ENCODE measurements around the gene OR6J1. TPM values are rescaled to one million over a fixed set of nuclear protein-coding genes. Genes with fewer than 3 reads are reported as not detected.

OR6J1 gene
- total and polyA plus RNA-seq, 9 donors, result 0.05 TPM; not detected in 8

GRCh38 chr14:22660654-22661053 is 16.5 kb upstream of the OR6J1 start:
- H3K27me3 ChIP-seq, result no peaks in the 10 kb centered on the region
- H3K4me1 ChIP-seq (ENCODE audit: insufficient read depth), result no peaks in the 10 kb centered on the region
- TF ChIP-seq POLR2A (IDR thresholded peaks at IDR 0.05) (no peak), CTCF (IDR thresholded peaks at IDR 0.05) (no peak), EP300 (IDR thresholded peaks at IDR 0.05) (no peak)
- 93 to 95% (median 93%) methylated on average over 4 of the region's 4 CpGs for WGBS, 3 donors
- H3K4me3 ChIP-seq, result no peak overlapping the region
- intact Hi-C loops (cut with DNase I), result no loop called here
- no peak for DNase-seq
- no peaks in the 10 kb centered on the region for H3K9me3 ChIP-seq
- no peak overlapping the region for H3K27ac ChIP-seq
- no peaks in the 10 kb centered on the region for H3K36me3 ChIP-seq

GRCh38 chr14:22658946-22659345 is 14.8 kb upstream of the OR6J1 start:
- no peaks in the 10 kb centered on the region for H3K4me1 ChIP-seq (ENCODE audit: insufficient read depth)
- intact Hi-C loops (cut with DNase I), result loop anchor here in 1 of 4 donors (10.0 kb wide), 1 partner anchor 104 kb away; no protein-coding TSS in a partner anchor
- H3K4me3 ChIP-seq, result no peak overlapping the region
- no peak for DNase-seq
- no peaks in the 10 kb centered on the region for H3K36me3 ChIP-seq
- TF ChIP-seq POLR2A (IDR thresholded peaks at IDR 0.05) (no peak), EP300 (IDR thresholded peaks at IDR 0.05) (no peak), CTCF (IDR thresholded peaks at IDR 0.05) (no peak)
- no peaks in the 10 kb centered on the region for H3K9me3 ChIP-seq
- no peaks in the 10 kb centered on the region for H3K27me3 ChIP-seq
- 45 to 53% (median 47%) methylated on average over 1 of the region's 1 CpG for WGBS, 3 donors
- H3K27ac ChIP-seq, result no peak overlapping the region

GRCh38 chr14:22657861-22658260 is 13.7 kb upstream of the OR6J1 start:
- Histone ChIP-seq H3K27me3 (no peaks in the 10 kb centered on the region), H3K36me3 (no peaks in the 10 kb centered on the region), H3K4me1 (ENCODE audit: insufficient read depth) (no peaks in the 10 kb centered on the region), H3K4me3 (no peak overlapping the region), H3K27ac (no peak overlapping the region), H3K9me3 (no peaks in the 10 kb centered on the region)
- intact Hi-C loops (cut with DNase I), result loop anchor here in 1 of 4 donors (10.0 kb wide), 1 partner anchor 103 kb away; no protein-coding TSS in a partner anchor
- TF ChIP-seq EP300 (IDR thresholded peaks at IDR 0.05), result no peak
- no peak for TF ChIP-seq POLR2A (IDR thresholded peaks at IDR 0.05)
- TF ChIP-seq CTCF (IDR thresholded peaks at IDR 0.05), result no peak
- DNase-seq, result no peak
- WGBS, 3 donors, result 90 to 97% (median 94%) methylated on average over 1 of the region's 1 CpG

GRCh38 chr14:22656945-22657731 is 13.0 kb upstream of the OR6J1 start:
- Histone ChIP-seq H3K27ac (no peak overlapping the region), H3K4me1 (ENCODE audit: insufficient read depth) (no peaks in the 10 kb centered on the region), H3K4me3 (no peak overlapping the region), H3K27me3 (no peaks in the 10 kb centered on the region), H3K9me3 (no peaks in the 10 kb centered on the region), H3K36me3 (no peaks in the 10 kb centered on the region)
- 17 to 28% (median 25%) methylated on average over 8 of the region's 8 CpGs for WGBS, 3 donors
- DNase-seq, result no peak
- intact Hi-C loops (cut with DNase I), result loop anchor here in 1 of 4 donors (10.0 kb wide), 1 partner anchor 102 kb away; no protein-coding TSS in a partner anchor
- TF ChIP-seq CTCF (IDR thresholded peaks at IDR 0.05), result no peak
